ENCODE measurements around the gene NACAD. TPM values are rescaled to one million over a fixed set of nuclear protein-coding genes. Genes with fewer than 3 reads are reported as not detected.
"Not testable (repeated sequence)": the region's sequence is repeated elsewhere in the genome, so short reads cannot be mapped to it uniquely, and the experiment has no call there.

NACAD gene
- total and polyA plus RNA-seq, 9 donors: 2.3 to 7.9 (median 5.1) TPM

GRCh38 chr7:45034710-45035109 is 54.1 kb downstream of the NACAD start:
- DNase-seq; H3K4me1 ChIP-seq (ENCODE audit: control insufficient read depth, insufficient read depth, low read length); H3K27me3 ChIP-seq (ENCODE audit: control insufficient read depth, insufficient read depth, low read length); H3K9me3 ChIP-seq (replicated peaks; ENCODE audit: control insufficient read depth, low read depth, low read length); H3K27ac ChIP-seq (ENCODE audit: low read length); H3K4me3 ChIP-seq (ENCODE audit: low read length): not testable (repeated sequence)
- peaks cover 16% of the 10 kb centered on the region for H3K36me3 ChIP-seq (ENCODE audit: control insufficient read depth, insufficient read depth, low read length)
- 83% methylated on average over 2 of the region's 5 CpGs for WGBS (ENCODE audit: insufficient coverage)

- Histone ChIP-seq H3K27ac (ENCODE audit: low read length) (no peak overlapping the region), H3K27me3 (ENCODE audit: control insufficient read depth, insufficient read depth, low read length) (no peaks in the 10 kb centered on the region), H3K4me1 (ENCODE audit: control insufficient read depth, insufficient read depth, low read length) (no peaks in the 10 kb centered on the region), H3K9me3 (replicated peaks; ENCODE audit: control insufficient read depth, low read depth, low read length) (no peaks in the 10 kb centered on the region), H3K36me3 (ENCODE audit: control insufficient read depth, insufficient read depth, low read length) (peaks cover 12% of the 10 kb centered on the region), H3K4me3 (ENCODE audit: low read length) (no peak overlapping the region)
- 64% methylated on average over 3 of the region's 4 CpGs for WGBS (ENCODE audit: insufficient coverage)
- no peak for DNase-seq
These were observed 54.9 kb downstream of the NACAD start for GRCh38 chr7:45033931-45034290.

DNA sequence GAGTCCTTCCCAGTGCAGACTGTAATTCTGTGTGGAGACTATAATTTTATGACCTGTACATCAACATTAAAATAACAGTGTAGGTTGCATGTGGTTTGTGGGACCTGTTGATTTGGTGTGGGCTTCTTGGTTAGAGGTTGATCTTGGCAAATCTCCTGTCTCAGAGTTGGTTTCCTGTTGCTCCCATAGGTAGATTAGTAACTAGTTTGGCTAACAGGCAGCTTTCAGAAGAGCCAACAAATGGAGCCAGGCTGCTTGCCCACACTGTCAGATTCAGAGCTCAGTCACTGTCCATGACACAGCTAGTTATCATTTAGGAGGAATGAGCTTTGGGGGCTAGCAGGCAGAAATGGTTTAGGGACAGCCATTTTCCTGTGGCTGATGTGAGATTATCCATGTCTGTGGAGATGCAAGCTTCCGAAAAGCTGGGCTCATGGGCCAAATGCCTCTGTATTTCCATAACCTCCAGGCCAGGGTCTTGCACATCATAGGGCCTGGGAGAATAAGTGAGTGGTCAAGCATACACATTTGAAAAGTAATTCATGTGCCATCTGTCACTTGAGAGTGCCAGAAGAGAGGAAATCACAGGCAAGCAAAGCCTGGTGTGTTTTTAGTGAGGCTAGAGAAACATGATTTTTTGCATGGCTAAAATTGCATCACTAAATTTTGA is 55.4 kb downstream of the NACAD start:
- Histone ChIP-seq H3K27ac (ENCODE audit: low read length) (no peak overlapping the region), H3K4me1 (ENCODE audit: control insufficient read depth, insufficient read depth, low read length) (no peaks in the 10 kb centered on the region), H3K4me3 (ENCODE audit: low read length) (no peak overlapping the region), H3K9me3 (replicated peaks; ENCODE audit: control insufficient read depth, low read depth, low read length) (no peaks in the 10 kb centered on the region), H3K36me3 (ENCODE audit: control insufficient read depth, insufficient read depth, low read length) (peaks cover 9% of the 10 kb centered on the region), H3K27me3 (ENCODE audit: control insufficient read depth, insufficient read depth, low read length) (no peaks in the 10 kb centered on the region)
- no CpG with 5 or more reads among the region's 1 CpG for WGBS (ENCODE audit: insufficient coverage)
- peak; percentile 16 for DNase-seq

DNA sequence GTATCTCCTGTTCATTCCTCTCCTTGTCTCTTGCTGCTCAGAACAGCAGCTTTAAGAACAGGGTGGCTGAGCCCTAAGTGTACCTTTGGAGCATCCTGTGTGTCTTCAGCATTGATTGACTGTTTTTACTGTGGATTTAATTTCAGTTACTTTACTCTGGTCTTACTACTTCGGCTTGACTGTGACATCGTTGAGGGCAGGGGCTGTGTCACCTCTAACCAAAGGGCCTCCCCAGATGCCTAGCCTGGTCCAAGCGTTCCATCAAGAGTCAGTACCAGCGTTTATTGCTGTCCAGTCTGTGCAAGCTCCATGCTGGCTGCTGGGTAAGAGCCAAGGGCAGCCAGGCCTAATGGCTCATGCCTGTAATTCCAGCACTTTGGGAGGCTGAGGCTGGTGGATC is 56.3 kb downstream of the NACAD start:
- peaks cover 11% of the 10 kb centered on the region for H3K36me3 ChIP-seq (ENCODE audit: control insufficient read depth, insufficient read depth, low read length)

DNA sequence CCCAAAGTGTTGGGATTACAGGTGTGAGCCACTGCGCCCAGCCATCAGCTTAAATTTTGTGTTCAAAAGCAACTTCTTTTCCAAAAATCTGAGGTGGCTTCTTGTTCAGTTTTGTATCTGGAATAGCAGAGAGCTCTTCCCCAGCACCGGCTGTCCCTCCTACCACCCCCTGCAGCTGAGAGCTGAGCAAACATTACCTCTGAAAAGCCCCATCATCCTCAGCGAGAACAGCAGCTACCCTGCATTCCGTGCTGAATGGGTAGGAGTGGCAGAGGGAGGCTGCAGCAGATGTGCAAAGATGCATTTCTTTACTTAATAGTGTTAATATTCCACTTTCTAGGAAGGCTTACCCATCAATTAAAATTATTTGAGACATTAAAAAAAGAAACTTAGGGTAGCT is 56.9 kb downstream of the NACAD start:
- H3K36me3 ChIP-seq (ENCODE audit: control insufficient read depth, insufficient read depth, low read length): peaks cover 15% of the 10 kb centered on the region
- no peak overlapping the region for H3K27ac ChIP-seq (ENCODE audit: low read length)
- H3K4me1 ChIP-seq (ENCODE audit: control insufficient read depth, insufficient read depth, low read length): no peaks in the 10 kb centered on the region
- no peak overlapping the region for H3K4me3 ChIP-seq (ENCODE audit: low read length)
- no peaks in the 10 kb centered on the region for H3K27me3 ChIP-seq (ENCODE audit: control insufficient read depth, insufficient read depth, low read length)
- no peaks in the 10 kb centered on the region for H3K9me3 ChIP-seq (replicated peaks; ENCODE audit: control insufficient read depth, low read depth, low read length)
- DNase-seq: no peak
- no CpG with 5 or more reads among the region's 4 CpGs for WGBS (ENCODE audit: insufficient coverage)

More for the DNA sequence above, 56.3 kb downstream of the NACAD start:
- Histone ChIP-seq H3K4me3 (ENCODE audit: low read length) (no peak overlapping the region), H3K9me3 (replicated peaks; ENCODE audit: control insufficient read depth, low read depth, low read length) (no peaks in the 10 kb centered on the region), H3K4me1 (ENCODE audit: control insufficient read depth, insufficient read depth, low read length) (no peaks in the 10 kb centered on the region), H3K27me3 (ENCODE audit: control insufficient read depth, insufficient read depth, low read length) (no peaks in the 10 kb centered on the region), H3K27ac (ENCODE audit: low read length) (no peak overlapping the region)
- no peak for DNase-seq
- 90% methylated on average over 3 of the region's 4 CpGs for WGBS (ENCODE audit: insufficient coverage)

Other genes with a start within 250 kb of the NACAD start
- gene H2AZ2, start 240.9 kb downstream of the NACAD start, total RNA-seq: 110 TPM
- gene H2AZ2, start 240.9 kb downstream of the NACAD start, polyA plus RNA-seq (ENCODE audit: insufficient read depth in 1 of 8, insufficient read length in 8 of 8, low replicate concordance in 1 of 8): 100 to 1,000 TPM; 118 to 185 (median 142) TPM
- gene PURB, start 203.4 kb downstream of the NACAD start, total RNA-seq: 18.6 TPM
- gene PURB, start 203.4 kb downstream of the NACAD start, polyA plus RNA-seq (ENCODE audit: insufficient read depth in 1 of 8, insufficient read length in 8 of 8, low replicate concordance in 1 of 8): 10 to 100 TPM; 19.2 to 41.2 (median 31.1) TPM
- gene MYO1G, start 110.0 kb downstream of the NACAD start, total RNA-seq: 0.58 TPM
- 1 to 10 TPM in 1 of 8 donors, under 1 TPM in 7; 0.59 to 1.2 (median 0.71) TPM for gene MYO1G, start 110.0 kb downstream of the NACAD start, polyA plus RNA-seq (ENCODE audit: insufficient read depth in 1 of 8, insufficient read length in 8 of 8, low replicate concordance in 1 of 8)
- gene CCM2, start 88.8 kb downstream of the NACAD start, total RNA-seq: 36.1 TPM
- 10 to 100 TPM; 40.4 to 47.2 (median 43.9) TPM for gene CCM2, start 88.8 kb downstream of the NACAD start, polyA plus RNA-seq (ENCODE audit: insufficient read depth in 1 of 8, insufficient read length in 8 of 8, low replicate concordance in 1 of 8)
- gene TBRG4, start 22.7 kb upstream of the NACAD start, total RNA-seq: 41.7 TPM
- gene TBRG4, start 22.7 kb upstream of the NACAD start, polyA plus RNA-seq (ENCODE audit: insufficient read depth in 1 of 8, insufficient read length in 8 of 8, low replicate concordance in 1 of 8): 10 to 100 TPM; 35.5 to 45.2 (median 39.5) TPM
- gene RAMP3, start 68.8 kb upstream of the NACAD start, total RNA-seq: 6.2 TPM
- 1 to 10 TPM; 2.5 to 7.2 (median 3.7) TPM for gene RAMP3, start 68.8 kb upstream of the NACAD start, polyA plus RNA-seq (ENCODE audit: insufficient read depth in 1 of 8, insufficient read length in 8 of 8, low replicate concordance in 1 of 8)